Calu3 (cell line): ENCODE measurements around the gene SEC16B. TPM values are rescaled to one million over a fixed set of nuclear protein-coding genes. Genes with fewer than 3 reads are reported as not detected.
A peak's percentile ranks its signal among the peaks of the same experiment; 100 is the strongest.

Experiments
- BruUV-seq: library from RNA; stranded (reverse); fragments of 400-500 nt; replicated peaks from 2 replicates; lab custom pipeline; 2021; lab: Mats Ljungman, UMichigan
- CTCF ChIA-PET: fragments of 300-600 bp; sonication (Branson Sonifier 250); formaldehyde crosslinking; loops from one replicate; lab custom pipeline; 2022; ENCODE audit warnings: antibody characterized with exemption; lab: Charles Lee
- DNase-seq: peaks from one replicate; pipeline ENCODE4 v3.0.0; 2022
- H3K27ac Mint-ChIP-seq: one replicate; pipeline ENCODE4 v1.8.0; 2022; ENCODE audit warnings: mixed read lengths; ENCODE audit not compliant: unreplicated experiment
- H3K27me3 Mint-ChIP-seq: one replicate; pipeline ENCODE4 v1.8.0; 2022; ENCODE audit warnings: mixed read lengths; ENCODE audit not compliant: unreplicated experiment
- H3K36me3 Mint-ChIP-seq: one replicate; pipeline ENCODE4 v1.8.0; 2022; ENCODE audit warnings: mild to moderate bottlenecking, moderate library complexity, mixed read lengths; ENCODE audit not compliant: insufficient read depth, unreplicated experiment
- H3K4me1 Mint-ChIP-seq: one replicate; pipeline ENCODE4 v1.8.0; 2022; ENCODE audit warnings: mild to moderate bottlenecking, low read depth, mixed read lengths; ENCODE audit not compliant: unreplicated experiment
- H3K4me3 Mint-ChIP-seq: one replicate; pipeline ENCODE4 v1.8.0; 2022; ENCODE audit warnings: mild to moderate bottlenecking, low read depth, moderate library complexity, mixed read lengths; ENCODE audit not compliant: unreplicated experiment
- H3K9me3 Mint-ChIP-seq: one replicate; pipeline ENCODE4 v1.8.0; 2022; ENCODE audit warnings: low read depth, mixed read lengths; ENCODE audit not compliant: unreplicated experiment
- CTCF ChIP-seq: fragments of 200-600 bp; IDR thresholded peaks from one replicate; pipeline ENCODE4 v1.8.0; 2022; ENCODE audit warnings: antibody characterized with exemption; ENCODE audit not compliant: unreplicated experiment
- intact Hi-C: fragments of 100-400 bp; cut with micrococcal nuclease; formaldehyde crosslinking; loops from one replicate; pipeline ENCODE4 v1.10.0; 2022; ENCODE audit not compliant: unreplicated experiment
- total RNA-seq: library from RNA; stranded (reverse); gene quantifications from 2 replicates; pipeline ENCODE4 v1.2.3, GENCODE V29; 2022

The SEC16B gene
- total RNA-seq, 1 experiment from 2014 or later = 4.2 TPM

- no peak overlapping the region for H3K27ac Mint-ChIP-seq
- no peaks in the 10 kb centered on the region for H3K27me3 Mint-ChIP-seq
- no TSS peak for BruUV-seq
- intact Hi-C loops = no loop called here
- no peaks in the 10 kb centered on the region for H3K9me3 Mint-ChIP-seq
- peaks cover 19% of the 10 kb centered on the region for H3K4me1 Mint-ChIP-seq
- no peak overlapping the region for H3K4me3 Mint-ChIP-seq
- no peak for DNase-seq
- TF ChIP-seq CTCF = no peak
- CTCF ChIA-PET = no interaction called here
- H3K36me3 Mint-ChIP-seq = peaks cover 8% of the 10 kb centered on the region
Observed at GRCh38 chr1:177973585-177973984, 3.7 kb upstream of the SEC16B start.

- DNase-seq = no peak
- Mint-ChIP-seq H3K4me3 (peak overlapping the region; percentile 77), H3K27ac (peak overlapping the region; percentile 94), H3K9me3 (no peaks in the 10 kb centered on the region), H3K27me3 (no peaks in the 10 kb centered on the region), H3K4me1 (peaks cover 19% of the 10 kb centered on the region), H3K36me3 (peaks cover 8% of the 10 kb centered on the region)
- BruUV-seq = no TSS peak
- intact Hi-C loops = no loop called here
- CTCF ChIA-PET = interaction anchor here (1.1 to 1.2 kb wide), 3 partner anchors 46 to 69 kb away, joined by 3 to 4 read pairs (median 3); no protein-coding TSS in a partner anchor
- TF ChIP-seq CTCF = no peak
Observed at GRCh38 chr1:177969109-177969508, 749 bp downstream of the SEC16B start.

GRCh38 chr1:177966199-177966598, 3.7 kb downstream of the SEC16B start:
- BruUV-seq = no TSS peak
- no peak overlapping the region for H3K4me3 Mint-ChIP-seq
- no peak for DNase-seq
- peaks cover 19% of the 10 kb centered on the region for H3K4me1 Mint-ChIP-seq
- CTCF ChIA-PET = interaction anchor here (1.1 kb wide), 1 partner anchor 66 kb away, joined by 4 read pairs; no protein-coding TSS in a partner anchor
- no peaks in the 10 kb centered on the region for H3K9me3 Mint-ChIP-seq
- intact Hi-C loops = no loop called here
- no peak for TF ChIP-seq CTCF
- peaks cover 8% of the 10 kb centered on the region for H3K36me3 Mint-ChIP-seq
- H3K27me3 Mint-ChIP-seq = no peaks in the 10 kb centered on the region
- no peak overlapping the region for H3K27ac Mint-ChIP-seq

- intact Hi-C loops = no loop called here
- no TSS peak for BruUV-seq
- no peak overlapping the region for H3K4me3 Mint-ChIP-seq
Observed at GRCh38 chr1:177965293-177965692, 4.6 kb downstream of the SEC16B start.

More at GRCh38 chr1:177965293-177965692, 4.6 kb downstream of the SEC16B start:
- H3K36me3 Mint-ChIP-seq = peaks cover 8% of the 10 kb centered on the region
- peaks cover 17% of the 10 kb centered on the region for H3K4me1 Mint-ChIP-seq
- no peak overlapping the region for H3K27ac Mint-ChIP-seq
- no peaks in the 10 kb centered on the region for H3K9me3 Mint-ChIP-seq
- TF ChIP-seq CTCF = no peak
- CTCF ChIA-PET = interaction anchor here (1.1 kb wide), 1 partner anchor 67 kb away, joined by 4 read pairs; no protein-coding TSS in a partner anchor
- no peaks in the 10 kb centered on the region for H3K27me3 Mint-ChIP-seq
- no peak for DNase-seq
